ENCODE results near the gene MND1.
"Not testable (repeated sequence)": the region's sequence is repeated elsewhere in the genome, so short reads cannot be mapped to it uniquely, and the experiment has no call there.

The MND1 gene

GRCh38 chr4:153403726-153404125 is 59.2 kb downstream of the MND1 start:
- DNase-seq (ENCODE audit: low read depth): no peak

- no peak for DNase-seq (ENCODE audit: low read depth)
These were observed 63.4 kb downstream of the MND1 start for GRCh38 chr4:153407906-153408305.

GRCh38 chr4:153408932-153409331 is 64.4 kb downstream of the MND1 start:
- no peak for DNase-seq (ENCODE audit: low read depth)

- DNase-seq (ENCODE audit: low read depth): peak; percentile 62
These were observed 64.9 kb downstream of the MND1 start for GRCh38 chr4:153409412-153409811.

GRCh38 chr4:153409924-153410501 is 65.5 kb downstream of the MND1 start:
- no peak for DNase-seq (ENCODE audit: low read depth)

- no peak for DNase-seq (ENCODE audit: low read depth)
These were observed 69.4 kb downstream of the MND1 start for GRCh38 chr4:153413842-153414241.

GRCh38 chr4:153416456-153416855 is 72.0 kb downstream of the MND1 start:
- not testable (repeated sequence) for DNase-seq (ENCODE audit: low read depth)

- no peak for DNase-seq (ENCODE audit: low read depth)
These were observed 73.6 kb downstream of the MND1 start for GRCh38 chr4:153418121-153418520.

- DNase-seq (ENCODE audit: low read depth): no peak
These were observed 74.1 kb downstream of the MND1 start for GRCh38 chr4:153418558-153418957.

GRCh38 chr4:153419029-153419428 is 74.5 kb downstream of the MND1 start:
- DNase-seq (ENCODE audit: low read depth): no peak

- no peak for DNase-seq (ENCODE audit: low read depth)
These were observed 75.3 kb downstream of the MND1 start for GRCh38 chr4:153419673-153420278.

GRCh38 chr4:153420361-153420760 is 75.9 kb downstream of the MND1 start:
- DNase-seq (ENCODE audit: low read depth): no peak

GRCh38 chr4:153421941-153422340 is 77.5 kb downstream of the MND1 start:
- no peak for DNase-seq (ENCODE audit: low read depth)

GRCh38 chr4:153426207-153426885 is 81.9 kb downstream of the MND1 start:
- DNase-seq (ENCODE audit: low read depth): no peak

- DNase-seq (ENCODE audit: low read depth): no peak
These were observed 83.0 kb downstream of the MND1 start for GRCh38 chr4:153427363-153428071.

- DNase-seq (ENCODE audit: low read depth): no peak
These were observed 84.5 kb downstream of the MND1 start for GRCh38 chr4:153428941-153429475.

GRCh38 chr4:153432965-153433753 is 88.7 kb downstream of the MND1 start:
- DNase-seq (ENCODE audit: low read depth): peak; percentile 93

- no peak for DNase-seq (ENCODE audit: low read depth)
These were observed 89.2 kb downstream of the MND1 start for GRCh38 chr4:153433754-153434105.

GRCh38 chr4:153434190-153434589 is 89.7 kb downstream of the MND1 start:
- DNase-seq (ENCODE audit: low read depth): no peak

- no peak for DNase-seq (ENCODE audit: low read depth)
These were observed 94.6 kb downstream of the MND1 start for GRCh38 chr4:153438916-153439756.

- no peak for DNase-seq (ENCODE audit: low read depth)
These were observed 95.3 kb downstream of the MND1 start for GRCh38 chr4:153439831-153440230.
